ENCODE results near the gene SSRP1.

The SSRP1 gene

DNA sequence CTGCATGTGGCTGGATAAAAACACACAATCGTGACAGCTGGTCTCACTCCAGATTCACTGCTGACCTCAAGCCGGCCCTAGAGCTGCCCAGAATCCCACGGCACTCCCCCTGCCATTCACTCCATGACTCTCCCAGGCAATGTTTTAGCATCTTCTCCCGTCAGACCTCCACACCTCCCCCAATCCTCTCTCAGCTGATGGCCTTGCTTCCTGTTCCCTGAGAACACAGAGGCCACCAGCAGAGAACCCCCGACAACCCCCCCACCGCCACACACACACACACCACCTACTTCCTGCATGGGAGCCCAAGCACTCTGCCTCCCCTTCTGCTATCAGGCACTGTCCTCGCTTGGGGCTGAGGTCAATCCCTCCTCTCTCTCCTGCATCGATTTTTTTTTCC lies 20.2 kb downstream of the SSRP1 start:
- DNase-seq = peak; percentile 53

GRCh38 chr11:57314221-57314973 lies 21.3 kb downstream of the SSRP1 start:
- H3K36me3 ChIP-seq = peaks cover 52% of the 10 kb centered on the region
- no peak overlapping the region for H3K27ac ChIP-seq
- no peak overlapping the region for H3K4me3 ChIP-seq (ENCODE audit: low read depth, low read length)
- TF ChIP-seq, protein P1, sequence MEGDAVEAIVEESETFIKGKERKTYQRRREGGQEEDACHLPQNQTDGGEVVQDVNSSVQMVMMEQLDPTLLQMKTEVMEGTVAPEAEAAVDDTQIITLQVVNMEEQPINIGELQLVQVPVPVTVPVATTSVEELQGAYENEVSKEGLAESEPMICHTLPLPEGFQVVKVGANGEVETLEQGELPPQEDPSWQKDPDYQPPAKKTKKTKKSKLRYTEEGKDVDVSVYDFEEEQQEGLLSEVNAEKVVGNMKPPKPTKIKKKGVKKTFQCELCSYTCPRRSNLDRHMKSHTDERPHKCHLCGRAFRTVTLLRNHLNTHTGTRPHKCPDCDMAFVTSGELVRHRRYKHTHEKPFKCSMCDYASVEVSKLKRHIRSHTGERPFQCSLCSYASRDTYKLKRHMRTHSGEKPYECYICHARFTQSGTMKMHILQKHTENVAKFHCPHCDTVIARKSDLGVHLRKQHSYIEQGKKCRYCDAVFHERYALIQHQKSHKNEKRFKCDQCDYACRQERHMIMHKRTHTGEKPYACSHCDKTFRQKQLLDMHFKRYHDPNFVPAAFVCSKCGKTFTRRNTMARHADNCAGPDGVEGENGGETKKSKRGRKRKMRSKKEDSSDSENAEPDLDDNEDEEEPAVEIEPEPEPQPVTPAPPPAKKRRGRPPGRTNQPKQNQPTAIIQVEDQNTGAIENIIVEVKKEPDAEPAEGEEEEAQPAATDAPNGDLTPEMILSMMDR (IDR thresholded peaks at IDR 0.05; ENCODE audit: low read depth, low read length) = no peak
- no peaks in the 10 kb centered on the region for H3K27me3 ChIP-seq (ENCODE audit: insufficient read depth, low read depth, severe bottlenecking)
- H3K9me3 ChIP-seq (ENCODE audit: severe bottlenecking) = no peaks in the 10 kb centered on the region
- no peak for DNase-seq

More for the DNA sequence above, 20.2 kb downstream of the SSRP1 start:
- no peaks in the 10 kb centered on the region for H3K9me3 ChIP-seq (ENCODE audit: severe bottlenecking)
- peak overlapping the region; percentile 31 for H3K27ac ChIP-seq
- no peak overlapping the region for H3K4me3 ChIP-seq (ENCODE audit: low read depth, low read length)
- no peaks in the 10 kb centered on the region for H3K27me3 ChIP-seq (ENCODE audit: insufficient read depth, low read depth, severe bottlenecking)
- H3K36me3 ChIP-seq = peaks cover 51% of the 10 kb centered on the region
- TF ChIP-seq, protein P1 (IDR thresholded peaks at IDR 0.05; ENCODE audit: low read depth, low read length) = no peak

DNA sequence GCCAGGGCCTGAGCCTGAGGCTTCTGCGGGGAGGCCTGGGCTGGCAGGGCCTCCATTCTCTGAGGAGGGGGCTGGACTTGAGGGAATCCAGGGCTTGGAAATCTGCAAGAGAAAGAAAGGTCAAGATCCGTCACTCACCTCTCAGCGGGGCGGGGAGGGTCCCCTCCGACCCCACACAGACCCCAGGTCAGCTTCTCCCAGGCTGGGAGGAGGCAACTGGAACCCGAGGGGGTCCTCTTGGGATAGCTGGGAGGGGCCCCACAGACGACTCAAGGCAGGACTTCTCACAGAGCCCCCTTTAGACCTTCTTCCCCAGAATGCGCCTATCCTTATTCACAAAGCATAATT lies 21.9 kb downstream of the SSRP1 start:
- DNase-seq = no peak
- no peak overlapping the region for H3K4me3 ChIP-seq (ENCODE audit: low read depth, low read length)
- peaks cover 53% of the 10 kb centered on the region for H3K36me3 ChIP-seq
- H3K27me3 ChIP-seq (ENCODE audit: insufficient read depth, low read depth, severe bottlenecking) = no peaks in the 10 kb centered on the region
- H3K9me3 ChIP-seq (ENCODE audit: severe bottlenecking) = no peaks in the 10 kb centered on the region
- no peak overlapping the region for H3K27ac ChIP-seq
- TF ChIP-seq, protein P1 (IDR thresholded peaks at IDR 0.05; ENCODE audit: low read depth, low read length) = no peak

GRCh38 chr11:57313071-57313787 lies 22.5 kb downstream of the SSRP1 start:
- Histone ChIP-seq H3K36me3 (peaks cover 49% of the 10 kb centered on the region), H3K4me3 (ENCODE audit: low read depth, low read length) (no peak overlapping the region), H3K27ac (no peak overlapping the region), H3K9me3 (ENCODE audit: severe bottlenecking) (no peaks in the 10 kb centered on the region), H3K27me3 (ENCODE audit: insufficient read depth, low read depth, severe bottlenecking) (no peaks in the 10 kb centered on the region)
- TF ChIP-seq, protein P1 (IDR thresholded peaks at IDR 0.05; ENCODE audit: low read depth, low read length) = no peak
- no peak for DNase-seq

DNA sequence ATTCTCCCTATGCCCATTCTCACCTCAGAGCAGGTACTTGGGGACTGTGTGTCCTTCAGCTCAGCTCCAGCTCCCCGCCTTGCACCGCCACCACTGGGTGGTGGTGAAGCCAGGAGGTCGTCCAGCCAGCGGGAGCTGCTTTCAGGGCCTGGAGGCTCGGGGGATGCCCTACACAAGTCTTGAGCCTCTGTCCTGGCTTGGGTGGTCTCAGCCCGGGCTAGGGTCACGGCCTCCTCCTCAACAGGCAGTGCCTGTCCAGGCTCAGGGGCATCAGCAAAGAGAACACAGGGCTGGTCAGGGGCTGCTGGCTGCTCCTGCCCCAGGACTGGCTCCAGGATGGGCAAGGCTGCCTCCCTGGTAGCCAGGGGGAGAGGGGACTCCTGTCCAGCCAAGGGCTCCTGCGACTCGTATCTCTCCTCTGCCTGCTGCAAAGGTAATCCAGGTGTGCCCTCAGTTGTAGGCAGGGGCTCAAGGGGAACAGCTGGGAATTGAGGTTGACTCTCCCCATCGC lies 23.1 kb downstream of the SSRP1 start:
- Histone ChIP-seq H3K27ac (no peak overlapping the region), H3K4me3 (ENCODE audit: low read depth, low read length) (no peak overlapping the region), H3K9me3 (ENCODE audit: severe bottlenecking) (no peaks in the 10 kb centered on the region), H3K36me3 (peaks cover 42% of the 10 kb centered on the region), H3K27me3 (ENCODE audit: insufficient read depth, low read depth, severe bottlenecking) (no peaks in the 10 kb centered on the region)
- TF ChIP-seq, protein P1 (IDR thresholded peaks at IDR 0.05; ENCODE audit: low read depth, low read length) = no peak
- no peak for DNase-seq

Data from WERI-Rb-1 (cell line).